Choroid plexus epithelial cell (primary cell): Measurements from ENCODE around the gene COL4A3.
A peak's percentile ranks its signal among the peaks of the same experiment; 100 is the strongest.

ENCODE experiments used
- DNase-seq: peaks from one replicate; pipeline ENCODE4 v3.0.0-alpha.2; 2010; ENCODE audit warnings: low read depth
- H3K4me3 ChIP-seq: 2 replicates; pipeline ENCODE4 v1.5.1; 2011; ENCODE audit warnings: low read depth, mild to moderate bottlenecking, control low read depth, low read length, moderate library complexity
- TF ChIP-seq, protein P1 (sequence below): conservative IDR thresholded peaks from 2 replicates; pipeline ENCODE4 v1.5.1; 2011; ENCODE audit warnings: low read depth, mild to moderate bottlenecking, control low read depth, inconsistent platforms, low read length, moderate library complexity

The COL4A3 gene

DNA sequence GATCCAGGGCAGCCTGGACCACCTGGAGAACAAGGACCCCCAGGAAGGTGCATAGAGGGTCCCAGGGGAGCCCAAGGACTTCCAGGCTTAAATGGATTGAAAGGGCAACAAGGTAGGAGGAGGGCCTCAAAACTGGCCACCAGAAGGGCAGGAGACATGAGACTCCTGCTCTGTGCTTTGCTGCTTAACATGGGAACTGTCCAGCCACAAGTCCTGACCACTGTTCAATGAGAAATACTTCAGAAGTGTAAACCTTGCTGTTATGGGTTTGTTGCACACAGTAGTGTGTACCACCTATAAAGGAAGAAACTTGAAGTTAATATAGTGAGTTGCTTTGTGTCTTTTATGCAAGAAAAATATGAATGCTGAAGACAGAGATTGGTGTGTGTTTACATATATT, 116.5 kb downstream of the COL4A3 start:
- peak; percentile 33 for DNase-seq
- no peak overlapping the region for H3K4me3 ChIP-seq
- TF ChIP-seq, protein P1, sequence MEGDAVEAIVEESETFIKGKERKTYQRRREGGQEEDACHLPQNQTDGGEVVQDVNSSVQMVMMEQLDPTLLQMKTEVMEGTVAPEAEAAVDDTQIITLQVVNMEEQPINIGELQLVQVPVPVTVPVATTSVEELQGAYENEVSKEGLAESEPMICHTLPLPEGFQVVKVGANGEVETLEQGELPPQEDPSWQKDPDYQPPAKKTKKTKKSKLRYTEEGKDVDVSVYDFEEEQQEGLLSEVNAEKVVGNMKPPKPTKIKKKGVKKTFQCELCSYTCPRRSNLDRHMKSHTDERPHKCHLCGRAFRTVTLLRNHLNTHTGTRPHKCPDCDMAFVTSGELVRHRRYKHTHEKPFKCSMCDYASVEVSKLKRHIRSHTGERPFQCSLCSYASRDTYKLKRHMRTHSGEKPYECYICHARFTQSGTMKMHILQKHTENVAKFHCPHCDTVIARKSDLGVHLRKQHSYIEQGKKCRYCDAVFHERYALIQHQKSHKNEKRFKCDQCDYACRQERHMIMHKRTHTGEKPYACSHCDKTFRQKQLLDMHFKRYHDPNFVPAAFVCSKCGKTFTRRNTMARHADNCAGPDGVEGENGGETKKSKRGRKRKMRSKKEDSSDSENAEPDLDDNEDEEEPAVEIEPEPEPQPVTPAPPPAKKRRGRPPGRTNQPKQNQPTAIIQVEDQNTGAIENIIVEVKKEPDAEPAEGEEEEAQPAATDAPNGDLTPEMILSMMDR, result no peak

DNA sequence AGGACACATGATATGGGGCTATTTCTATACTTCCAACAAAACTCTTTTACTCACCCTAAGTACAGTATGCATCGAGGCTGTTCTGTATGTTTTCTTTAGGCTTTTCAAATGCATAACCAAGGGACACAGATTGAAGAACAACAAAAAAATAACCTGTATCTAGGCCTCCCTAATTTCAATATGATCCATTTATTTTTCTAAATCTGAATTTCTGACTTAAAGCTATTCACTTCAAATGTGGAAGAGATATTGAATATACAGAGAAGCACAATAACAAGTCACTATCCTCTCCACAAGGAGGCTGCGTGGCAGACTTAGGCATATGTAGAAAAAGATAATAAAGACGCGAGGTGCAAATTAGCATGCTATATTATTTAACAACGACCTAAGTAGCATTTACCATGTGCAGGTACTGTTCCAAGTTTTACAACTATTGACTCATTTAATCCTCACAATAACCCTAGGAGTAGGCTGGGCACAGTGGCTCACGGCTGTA, 121.4 kb downstream of the COL4A3 start:
- DNase-seq, result no peak
- no peak overlapping the region for H3K4me3 ChIP-seq
- TF ChIP-seq, protein P1, result no peak

- H3K4me3 ChIP-seq, result no peak overlapping the region
- DNase-seq, result no peak
- TF ChIP-seq, protein P1, result no peak
Observed at GRCh38 chr2:227287771-227288170, 123.3 kb downstream of the COL4A3 start.

DNA sequence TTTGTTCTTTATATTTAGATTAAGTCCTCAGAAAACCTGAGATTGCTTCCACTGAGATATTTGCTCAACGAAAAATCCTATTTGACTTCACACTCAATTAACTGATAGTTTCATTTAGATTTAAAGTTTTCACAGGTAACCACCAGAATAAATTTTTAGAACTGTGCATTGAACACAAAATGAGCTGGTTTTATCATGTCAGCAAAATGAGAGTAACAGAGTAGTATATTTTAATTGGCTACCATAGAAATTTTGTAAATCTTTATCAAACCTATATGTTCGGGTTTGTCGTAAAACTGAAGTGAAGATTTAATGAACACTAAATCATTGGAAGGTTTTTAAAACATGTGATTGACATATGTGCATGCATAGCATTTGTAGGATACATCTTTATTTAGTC, 127.9 kb downstream of the COL4A3 start:
- no peak for DNase-seq

GRCh38 chr2:227293531-227293930, 129.1 kb downstream of the COL4A3 start:
- H3K4me3 ChIP-seq, result no peak overlapping the region
- TF ChIP-seq, protein P1, result no peak
- no peak for DNase-seq

More for the DNA sequence above, 127.9 kb downstream of the COL4A3 start:
- TF ChIP-seq, protein P1, result no peak
- no peak overlapping the region for H3K4me3 ChIP-seq

DNA sequence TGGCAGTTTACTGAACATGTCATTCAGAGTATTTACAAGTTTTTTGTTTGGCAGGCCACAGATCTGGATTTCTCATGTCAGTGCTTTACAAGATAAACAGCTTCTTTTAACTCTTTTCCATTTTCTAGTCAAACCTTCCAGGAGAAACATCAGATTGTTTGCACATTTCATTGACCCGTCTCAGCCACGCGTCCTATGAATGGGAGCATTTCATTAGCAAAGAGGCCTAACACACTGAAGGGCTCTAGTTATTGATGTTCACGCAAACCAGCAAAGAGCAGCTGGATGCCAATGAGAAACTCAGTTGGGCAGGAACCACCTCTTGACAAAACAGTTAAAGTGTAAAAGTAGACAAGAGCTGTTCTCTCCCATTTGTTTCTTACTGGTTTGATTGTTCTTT, 131.4 kb downstream of the COL4A3 start:
- no peak overlapping the region for H3K4me3 ChIP-seq
- no peak for DNase-seq
- TF ChIP-seq, protein P1, result no peak

DNA sequence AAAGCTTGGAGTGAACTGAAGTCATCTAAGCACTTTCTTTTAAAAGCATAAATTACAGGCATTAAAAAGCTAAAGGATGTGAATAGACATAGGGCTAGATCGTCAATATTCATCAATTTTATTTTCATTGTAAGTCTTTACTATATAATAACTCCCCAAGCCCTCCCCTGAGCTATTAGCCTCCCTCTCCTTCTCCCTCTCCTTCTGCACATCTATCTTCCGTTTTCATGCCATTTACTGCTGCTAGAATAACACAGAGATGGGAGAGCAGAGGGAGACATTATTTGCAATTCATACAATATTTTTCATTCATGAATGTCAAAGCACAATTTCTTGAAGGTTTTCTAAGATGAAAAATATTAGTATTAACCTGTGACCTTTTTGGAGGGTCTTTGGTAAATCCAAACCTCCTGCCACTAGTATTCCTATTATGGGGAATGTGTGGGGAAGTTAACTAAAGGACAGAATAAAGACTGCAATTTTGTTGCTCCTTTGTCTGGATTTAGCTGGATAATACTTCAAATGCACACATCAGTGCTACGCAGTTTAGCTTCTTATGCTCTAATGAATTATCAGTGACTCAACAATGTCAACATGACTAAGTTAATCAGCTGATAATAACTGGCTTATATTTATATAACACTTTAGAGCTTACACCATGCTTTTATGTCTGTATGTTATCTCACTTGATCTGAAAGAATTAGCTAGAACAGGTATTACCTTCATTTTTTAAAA, 132.4 kb downstream of the COL4A3 start:
- DNase-seq, result no peak
- TF ChIP-seq, protein P1, result no peak
- no peak overlapping the region for H3K4me3 ChIP-seq
